ENCODE measurements around the gene ZNG1A.
"Not testable (repeated sequence)": the region's sequence is repeated elsewhere in the genome, so short reads cannot be mapped to it uniquely, and the experiment has no call there.

- TF ChIP-seq POLR2A, POLR2AphosphoS5 (IDR thresholded peaks at IDR 0.05; ENCODE audit: low read depth, low read length): not testable (repeated sequence)
These were observed 573 bp downstream of the ZNG1A start for GRCh38 chr9:178140-178825.
